GM21390 (cell line): ENCODE results near the gene LRR1.
"Not testable (repeated sequence)": the region's sequence is repeated elsewhere in the genome, so short reads cannot be mapped to it uniquely, and the experiment has no call there.

Experiments used
- ATAC-seq: cut with Tn5 transposase; IDR thresholded peaks from one replicate; pipeline ENCODE4 v1.9.1; 2021; ENCODE audit not compliant: unreplicated experiment

The LRR1 gene

GRCh38 chr14:49623941-49624839 is 25.4 kb downstream of the LRR1 start:
- ATAC-seq = no peak

GRCh38 chr14:49633640-49634546 is 35.2 kb downstream of the LRR1 start:
- peak; percentile 76 for ATAC-seq

GRCh38 chr14:49634547-49635334 is 36.0 kb downstream of the LRR1 start, which contains the start of gene DNAAF2:
TSS of gene DNAAF2 (minus strand) at chr14:49635244. CDS start at chr14:49635149, 95 bp downstream.
- peak; percentile 28 for ATAC-seq

GRCh38 chr14:49636866-49637265 is 38.1 kb downstream of the LRR1 start:
- ATAC-seq = no peak

- no peak for ATAC-seq
Observed at GRCh38 chr14:49637534-49638078, 38.9 kb downstream of the LRR1 start.

GRCh38 chr14:49640540-49641417 is 42.0 kb downstream of the LRR1 start:
- ATAC-seq = no peak

- no peak for ATAC-seq
Observed at GRCh38 chr14:49641697-49642129, 43.0 kb downstream of the LRR1 start.

GRCh38 chr14:49642163-49642562 is 43.4 kb downstream of the LRR1 start:
- no peak for ATAC-seq

- no peak for ATAC-seq
Observed at GRCh38 chr14:49653508-49653907, 54.8 kb downstream of the LRR1 start.

GRCh38 chr14:49654511-49654910 is 55.8 kb downstream of the LRR1 start:
- ATAC-seq = no peak

GRCh38 chr14:49657500-49657899 is 58.8 kb downstream of the LRR1 start:
- ATAC-seq = not testable (repeated sequence)

GRCh38 chr14:49659526-49660455 is 61.1 kb downstream of the LRR1 start:
- ATAC-seq = no peak
